Skeletal muscle tissue (tissue), 4 donors: ENCODE data around the gene UROC1. TPM values are rescaled to one million over a fixed set of nuclear protein-coding genes. Genes with fewer than 3 reads are reported as not detected.
"Not testable (repeated sequence)": the region's sequence is repeated elsewhere in the genome, so short reads cannot be mapped to it uniquely, and the experiment has no call there.

Experiments used
- H3K27ac ChIP-seq: one replicate; pipeline ENCODE4 v1.7.0; 2013; ENCODE audit warnings: mild to moderate bottlenecking, low read depth, low read length, inconsistent platforms
- H3K27me3 ChIP-seq, 3 donors: one replicate each; pipeline ENCODE4 v1.7.0; 2013; ENCODE audit warnings: low read length in 3 of 3; ENCODE audit not compliant: control insufficient read depth in 3 of 3, insufficient read depth in 3 of 3
- H3K36me3 ChIP-seq, 3 donors: one replicate each; pipeline ENCODE4 v1.7.0; 2013; ENCODE audit warnings: low read length in 3 of 3; ENCODE audit not compliant: control insufficient read depth in 3 of 3, insufficient read depth in 3 of 3
- H3K4me1 ChIP-seq, 3 donors: one replicate each; pipeline ENCODE4 v1.7.0; 2013; ENCODE audit warnings: low read length in 3 of 3, mild to moderate bottlenecking in 3 of 3; ENCODE audit not compliant: control insufficient read depth in 3 of 3, insufficient read depth in 3 of 3
- H3K4me3 ChIP-seq, 3 donors: one replicate each; pipeline ENCODE4 v1.7.0; 2013; ENCODE audit warnings: low read length in 3 of 3
- H3K9ac ChIP-seq, 3 donors: one replicate each; pipeline ENCODE4 v1.7.0; 2013; ENCODE audit warnings: low read length in 3 of 3, mild to moderate bottlenecking in 3 of 3, moderate library complexity in 2 of 3, low read depth in 1 of 3
- H3K9me3 ChIP-seq, 3 donors: one replicate each; pipeline ENCODE4 v1.7.0; 2013; ENCODE audit warnings: low read length in 3 of 3; ENCODE audit not compliant: control insufficient read depth in 3 of 3
- total RNA-seq: library from RNA; depleted of rRNA; stranded (reverse); fragments of >200 nt; gene quantifications from one replicate; pipeline ENCODE4 v1.2.3, GENCODE V29; 2014
- donor health status: Osteomylitis.

Gene UROC1
- total RNA-seq, 1 donor from 2014 or later = not detected

GRCh38 chr3:126540342-126540849 is 22.8 kb upstream of the UROC1 start:
- Histone ChIP-seq H3K27ac (no peak overlapping the region), H3K9ac (no peak overlapping the region), H3K9me3 (no peaks in the 10 kb centered on the region)

GRCh38 chr3:126539558-126540250 is 22.1 kb upstream of the UROC1 start:
- Histone ChIP-seq H3K36me3 (no peaks in the 10 kb centered on the region), H3K4me3 (no peak overlapping the region), H3K27me3 (peaks cover 46 to 62% (median 53%) of the 10 kb centered on the region in 3 donors), H3K9me3 (no peaks in the 10 kb centered on the region), H3K27ac (no peak overlapping the region), H3K9ac (no peak overlapping the region), H3K4me1 (peaks cover 12 to 36% (median 19%) of the 10 kb centered on the region in 3 donors)

More at GRCh38 chr3:126540342-126540849, 22.8 kb upstream of the UROC1 start:
- peaks cover 40 to 61% (median 53%) of the 10 kb centered on the region in 3 donors for H3K27me3 ChIP-seq
- no peak overlapping the region for H3K4me3 ChIP-seq
- H3K4me1 ChIP-seq = peaks cover 12 to 36% (median 19%) of the 10 kb centered on the region in 3 donors
- no peaks in the 10 kb centered on the region for H3K36me3 ChIP-seq

GRCh38 chr3:126538966-126539365 is 21.4 kb upstream of the UROC1 start:
- Histone ChIP-seq H3K4me1 (peaks cover 10 to 36% (median 19%) of the 10 kb centered on the region in 3 donors), H3K9me3 (no peaks in the 10 kb centered on the region), H3K27ac (no peak overlapping the region), H3K4me3 (no peak overlapping the region), H3K36me3 (no peaks in the 10 kb centered on the region), H3K9ac (no peak overlapping the region), H3K27me3 (peaks cover 46 to 59% (median 48%) of the 10 kb centered on the region in 3 donors)

- Histone ChIP-seq H3K36me3 (no peaks in the 10 kb centered on the region), H3K9ac (no peak overlapping the region), H3K4me3 (no peak overlapping the region), H3K27ac (no peak overlapping the region), H3K9me3 (no peaks in the 10 kb centered on the region), H3K27me3 (peaks cover 40 to 52% (median 44%) of the 10 kb centered on the region in 3 donors), H3K4me1 (peaks cover 10 to 36% (median 19%) of the 10 kb centered on the region in 3 donors)
These were observed 20.7 kb upstream of the UROC1 start for GRCh38 chr3:126538316-126538715.

- Histone ChIP-seq H3K9me3 (no peaks in the 10 kb centered on the region), H3K9ac (no peak overlapping the region), H3K27ac (no peak overlapping the region), H3K36me3 (no peaks in the 10 kb centered on the region), H3K4me1 (peaks cover 10 to 36% (median 19%) of the 10 kb centered on the region in 3 donors), H3K27me3 (peaks cover 34 to 47% (median 40%) of the 10 kb centered on the region in 3 donors), H3K4me3 (no peak overlapping the region)
These were observed 20.2 kb upstream of the UROC1 start for GRCh38 chr3:126537730-126538281.

GRCh38 chr3:126537116-126537729 is 19.6 kb upstream of the UROC1 start:
- peaks cover 10 to 36% (median 19%) of the 10 kb centered on the region in 3 donors for H3K4me1 ChIP-seq
- H3K27me3 ChIP-seq = peaks cover 30 to 41% (median 34%) of the 10 kb centered on the region in 3 donors
- no peak overlapping the region for H3K4me3 ChIP-seq
- no peaks in the 10 kb centered on the region for H3K36me3 ChIP-seq
- H3K9ac ChIP-seq = no peak overlapping the region
- H3K27ac ChIP-seq = no peak overlapping the region
- H3K9me3 ChIP-seq = no peaks in the 10 kb centered on the region

GRCh38 chr3:126536126-126536525 is 18.6 kb upstream of the UROC1 start:
- Histone ChIP-seq H3K9ac (no peak overlapping the region), H3K4me3 (no peak overlapping the region), H3K4me1 (peaks cover 10 to 31% (median 19%) of the 10 kb centered on the region in 3 donors), H3K27ac (no peak overlapping the region), H3K27me3 (peaks cover 20 to 30% (median 26%) of the 10 kb centered on the region in 3 donors), H3K9me3 (no peaks in the 10 kb centered on the region), H3K36me3 (no peaks in the 10 kb centered on the region)

- Histone ChIP-seq H3K27ac (no peak overlapping the region), H3K4me1 (peaks cover 10 to 27% (median 16%) of the 10 kb centered on the region in 3 donors)
These were observed 18.1 kb upstream of the UROC1 start for GRCh38 chr3:126535636-126536035.

GRCh38 chr3:126534716-126535115 is 17.1 kb upstream of the UROC1 start:
- Histone ChIP-seq H3K27me3 (peaks cover 15 to 26% (median 17%) of the 10 kb centered on the region in 3 donors), H3K4me1 (peaks cover 4 to 17% (median 10%) of the 10 kb centered on the region in 3 donors)
- not testable (repeated sequence) for H3K9ac ChIP-seq, H3K9me3 ChIP-seq, H3K27ac ChIP-seq, H3K4me3 ChIP-seq, H3K36me3 ChIP-seq

More at GRCh38 chr3:126535636-126536035, 18.1 kb upstream of the UROC1 start:
- Histone ChIP-seq H3K4me3 (no peak overlapping the region), H3K27me3 (peaks cover 17 to 26% (median 26%) of the 10 kb centered on the region in 3 donors), H3K9me3 (no peaks in the 10 kb centered on the region), H3K36me3 (no peaks in the 10 kb centered on the region), H3K9ac (no peak overlapping the region)
